Fibroblast of lung (primary cell): Measurements from ENCODE around the gene RTN4. TPM values are rescaled to one million over a fixed set of nuclear protein-coding genes. Genes with fewer than 3 reads are reported as not detected.

Source experiments
- DNase-seq, 2 donors: peaks; one replicate each; pipeline versions ENCODE4 v3.0.0 to v3.0.0-alpha.2; 2010; ENCODE audit warnings: low read depth in 2 of 2
- H2AFZ ChIP-seq: 2 replicates; pipeline ENCODE4 v1.5.1; 2012; ENCODE audit warnings: low read length, control low read depth, inconsistent platforms
- H3K27ac ChIP-seq: 2 replicates; pipeline ENCODE4 v1.5.1; 2011; ENCODE audit warnings: low read length, control low read depth; ENCODE audit not compliant: insufficient read depth
- H3K27me3 ChIP-seq: 2 replicates; pipeline ENCODE4 v1.5.1; 2011; ENCODE audit warnings: mild to moderate bottlenecking, low read length; ENCODE audit not compliant: control insufficient read depth, insufficient read depth
- H3K36me3 ChIP-seq: 2 replicates; pipeline ENCODE4 v1.5.1; 2011; ENCODE audit warnings: low read length; ENCODE audit not compliant: control insufficient read depth, insufficient read depth
- H3K4me1 ChIP-seq: 2 replicates; pipeline ENCODE4 v1.5.1; 2011; ENCODE audit warnings: low read length; ENCODE audit not compliant: control insufficient read depth, insufficient read depth; ENCODE audit errors: extremely low read depth
- H3K4me2 ChIP-seq: 2 replicates; pipeline ENCODE4 v1.5.1; 2011; ENCODE audit warnings: low read length, control low read depth; ENCODE audit not compliant: insufficient read depth; ENCODE audit errors: extremely low read depth
- H3K4me3 ChIP-seq, 4 experiments: fragments of 200-600 bp in 1 of 4; sonication (generic) in 1 of 4; replicated peaks in 1 of 4; 2 replicates each; pipeline ENCODE4 v1.5.1; 2011 to 2016; ENCODE audit warnings: low read length in 4 of 4, low read depth in 3 of 4, mild to moderate bottlenecking in 3 of 4, control low read depth in 2 of 4, inconsistent platforms in 1 of 4, mixed read lengths in 1 of 4; ENCODE audit not compliant: insufficient read depth in 1 of 4; ENCODE audit errors: control extremely low read depth in 1 of 4
- H3K79me2 ChIP-seq: 2 replicates; pipeline ENCODE4 v1.5.1; 2012; ENCODE audit warnings: mild to moderate bottlenecking, low read length, inconsistent platforms; ENCODE audit not compliant: control insufficient read depth, insufficient read depth
- H3K9ac ChIP-seq: 2 replicates; pipeline ENCODE4 v1.5.1; 2011; ENCODE audit warnings: mild to moderate bottlenecking, low read length, control low read depth; ENCODE audit not compliant: insufficient read depth
- H3K9me3 ChIP-seq: 2 replicates; pipeline ENCODE4 v1.5.1; 2012; ENCODE audit warnings: low read depth, low read length; ENCODE audit not compliant: control insufficient read depth, insufficient read depth
- H4K20me1 ChIP-seq: 2 replicates; pipeline ENCODE4 v1.5.1; 2011; ENCODE audit warnings: low read length; ENCODE audit not compliant: control insufficient read depth, insufficient read depth; ENCODE audit errors: extremely low read depth
- EZH2 ChIP-seq: IDR thresholded peaks from 2 replicates; pipeline ENCODE4 v1.5.1; 2012; ENCODE audit warnings: low read length, control low read depth, mild to moderate bottlenecking; ENCODE audit errors: missing control alignments
- polyA plus RNA-seq, 2 donors: library from polyadenylated mRNA; depleted of rRNA in 1 of 2; stranded (reverse) in 1 of 2; unstranded in 1 of 2; fragments of >200 nt; gene quantifications; 2 replicates each; pipeline ENCODE4 v1.2.1, GENCODE V29; 2011 to 2012; ENCODE audit warnings: missing spikeins in 1 of 2
- total RNA-seq: library from RNA; depleted of rRNA; stranded (reverse); fragments of >200 nt; gene quantifications from 2 replicates; pipeline ENCODE4 v1.2.1, GENCODE V29; 2014
- TF ChIP-seq, protein P1 (sequence below), 2 donors: IDR thresholded peaks in 1 of 2; conservative IDR thresholded peaks in 1 of 2; 1 replicate in 1 of 2; 2 replicates in 1 of 2; pipeline ENCODE4 v1.5.1; 2011 to 2012; ENCODE audit warnings: low read length in 2 of 2, control low read depth in 1 of 2, inconsistent platforms in 1 of 2, low read depth in 1 of 2, mild to moderate bottlenecking in 1 of 2

Gene RTN4
- total and polyA plus RNA-seq, 2 donors (not counting 1 experiment from before 2014, with no cell fraction given) = 560 to 1,326 TPM

DNA sequence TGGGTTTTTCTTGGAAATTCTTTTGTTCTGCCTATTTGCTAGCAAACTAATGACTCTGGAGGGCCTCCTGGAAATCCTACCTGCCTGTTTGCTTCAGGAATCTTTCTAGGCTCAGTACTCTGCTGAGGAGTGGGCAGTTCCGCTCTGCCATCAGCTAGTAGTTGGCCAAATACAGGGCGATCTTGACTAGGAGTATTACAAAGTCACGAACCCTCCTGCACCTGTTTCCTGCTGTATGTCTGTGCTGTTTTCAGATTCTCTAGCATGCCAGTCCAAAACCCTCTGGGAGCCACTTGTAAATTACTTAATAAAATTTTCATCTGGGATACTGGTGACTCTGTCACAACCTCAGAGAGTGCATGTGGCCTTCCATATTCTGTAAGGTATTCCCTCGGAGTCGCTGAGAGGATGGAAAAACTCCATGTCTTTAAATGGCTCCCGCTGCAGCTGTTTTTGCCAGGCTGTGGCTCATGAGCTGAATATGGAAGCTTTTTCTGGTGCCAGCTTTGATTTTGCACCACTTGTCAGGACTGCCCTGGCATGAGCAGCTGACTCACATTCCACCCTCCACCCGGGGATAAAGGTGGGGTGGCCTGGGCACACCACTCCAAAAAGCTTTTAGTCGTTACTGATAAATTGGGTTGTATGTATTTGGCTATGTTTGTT lies 123.0 kb downstream of the RTN4 start:
- no peak for DNase-seq
- no peak for TF ChIP-seq EZH2
- TF ChIP-seq, protein P1, sequence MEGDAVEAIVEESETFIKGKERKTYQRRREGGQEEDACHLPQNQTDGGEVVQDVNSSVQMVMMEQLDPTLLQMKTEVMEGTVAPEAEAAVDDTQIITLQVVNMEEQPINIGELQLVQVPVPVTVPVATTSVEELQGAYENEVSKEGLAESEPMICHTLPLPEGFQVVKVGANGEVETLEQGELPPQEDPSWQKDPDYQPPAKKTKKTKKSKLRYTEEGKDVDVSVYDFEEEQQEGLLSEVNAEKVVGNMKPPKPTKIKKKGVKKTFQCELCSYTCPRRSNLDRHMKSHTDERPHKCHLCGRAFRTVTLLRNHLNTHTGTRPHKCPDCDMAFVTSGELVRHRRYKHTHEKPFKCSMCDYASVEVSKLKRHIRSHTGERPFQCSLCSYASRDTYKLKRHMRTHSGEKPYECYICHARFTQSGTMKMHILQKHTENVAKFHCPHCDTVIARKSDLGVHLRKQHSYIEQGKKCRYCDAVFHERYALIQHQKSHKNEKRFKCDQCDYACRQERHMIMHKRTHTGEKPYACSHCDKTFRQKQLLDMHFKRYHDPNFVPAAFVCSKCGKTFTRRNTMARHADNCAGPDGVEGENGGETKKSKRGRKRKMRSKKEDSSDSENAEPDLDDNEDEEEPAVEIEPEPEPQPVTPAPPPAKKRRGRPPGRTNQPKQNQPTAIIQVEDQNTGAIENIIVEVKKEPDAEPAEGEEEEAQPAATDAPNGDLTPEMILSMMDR (conservative IDR thresholded peaks at IDR 0.05 in 1 of 2, IDR thresholded peaks at IDR 0.05 in 1 of 2; ENCODE audit: low read depth in 1 of 2, low read length in 2 of 2) = no peak
- H3K79me2 ChIP-seq = no peaks in the 10 kb centered on the region
- no peaks in the 10 kb centered on the region for H3K9me3 ChIP-seq
- no peak overlapping the region for H3K27ac ChIP-seq
- no peak overlapping the region for H2AFZ ChIP-seq
- no peaks in the 10 kb centered on the region for H4K20me1 ChIP-seq
- no peak overlapping the region for H3K4me2 ChIP-seq
- H3K4me3 ChIP-seq = no peak overlapping the region
- H3K27me3 ChIP-seq = peaks cover 2% of the 10 kb centered on the region
- H3K4me1 ChIP-seq = no peaks in the 10 kb centered on the region
- no peaks in the 10 kb centered on the region for H3K36me3 ChIP-seq
- H3K9ac ChIP-seq = no peak overlapping the region

DNA sequence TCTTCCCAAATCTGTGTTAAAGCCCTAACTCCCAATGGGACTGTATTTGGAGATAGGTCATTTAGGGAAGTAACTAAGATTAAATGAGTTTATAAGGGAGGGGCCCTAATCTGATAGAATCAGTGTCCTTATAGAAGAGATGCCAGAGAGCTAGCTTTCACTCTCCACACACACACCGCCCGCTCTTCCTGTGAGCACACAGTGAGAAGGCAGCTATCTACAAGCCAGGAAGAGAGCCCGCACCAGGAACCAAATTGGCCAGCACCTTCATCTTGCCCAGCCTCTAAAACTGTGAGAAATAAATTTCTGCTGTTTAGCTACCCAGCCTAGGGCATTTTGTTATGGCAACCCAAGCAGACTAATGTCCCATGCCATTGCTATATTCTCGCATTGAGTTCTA lies 125.2 kb downstream of the RTN4 start:
- DNase-seq = no peak

DNA sequence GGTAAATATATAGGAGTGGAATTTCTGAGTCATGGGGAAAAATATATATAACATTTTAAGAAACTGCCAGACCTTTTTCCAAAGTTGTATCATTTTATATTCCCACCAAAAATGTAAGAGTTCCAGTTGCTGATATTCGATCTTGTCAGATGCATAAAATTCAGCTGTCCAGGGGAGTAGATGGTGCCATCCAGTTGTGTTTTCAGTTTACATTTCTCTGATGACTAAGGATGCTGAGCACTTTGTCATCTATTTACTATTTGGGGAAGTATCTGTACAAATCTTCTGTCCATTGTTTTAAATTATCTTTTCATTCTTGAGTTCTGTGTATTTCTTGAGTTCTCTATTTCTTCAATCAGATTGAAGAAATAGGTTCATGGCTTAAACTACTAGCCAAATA lies 126.1 kb downstream of the RTN4 start:
- H3K4me1 ChIP-seq = no peaks in the 10 kb centered on the region
- H3K9me3 ChIP-seq = no peaks in the 10 kb centered on the region
- no peak overlapping the region for H3K4me3 ChIP-seq
- H2AFZ ChIP-seq = no peak overlapping the region
- H3K79me2 ChIP-seq = no peaks in the 10 kb centered on the region
- no peaks in the 10 kb centered on the region for H4K20me1 ChIP-seq
- H3K9ac ChIP-seq = no peak overlapping the region
- no peak for DNase-seq
- H3K27ac ChIP-seq = no peak overlapping the region
- no peaks in the 10 kb centered on the region for H3K36me3 ChIP-seq
- H3K27me3 ChIP-seq = peaks cover 2% of the 10 kb centered on the region
- TF ChIP-seq, protein P1 (conservative IDR thresholded peaks at IDR 0.05 in 1 of 2, IDR thresholded peaks at IDR 0.05 in 1 of 2; ENCODE audit: low read depth in 1 of 2, low read length in 2 of 2) = no peak
- TF ChIP-seq EZH2 = no peak
- H3K4me2 ChIP-seq = no peak overlapping the region

More for the DNA sequence above, 125.2 kb downstream of the RTN4 start:
- TF ChIP-seq, protein P1 (conservative IDR thresholded peaks at IDR 0.05 in 1 of 2, IDR thresholded peaks at IDR 0.05 in 1 of 2; ENCODE audit: low read depth in 1 of 2, low read length in 2 of 2) = no peak
- TF ChIP-seq EZH2 = no peak
- Histone ChIP-seq H3K27ac (no peak overlapping the region), H2AFZ (no peak overlapping the region), H3K36me3 (no peaks in the 10 kb centered on the region), H3K27me3 (peaks cover 2% of the 10 kb centered on the region), H3K9me3 (no peaks in the 10 kb centered on the region), H3K4me3 (no peak overlapping the region), H3K4me1 (no peaks in the 10 kb centered on the region), H3K9ac (no peak overlapping the region), H3K79me2 (no peaks in the 10 kb centered on the region), H3K4me2 (no peak overlapping the region), H4K20me1 (no peaks in the 10 kb centered on the region)

Other genes starting within 250 kb of the RTN4 start
- gene CLHC1, start 181.8 kb upstream of the RTN4 start, total RNA-seq = 7.2 and 11.9 TPM in 2 replicates
- gene CLHC1, start 181.8 kb upstream of the RTN4 start, polyA plus RNA-seq = 2.5 and 6.5 TPM in 2 replicates
- 679 and 797 TPM in 2 replicates for gene RPS27A, start 182.2 kb upstream of the RTN4 start, total RNA-seq
- 1,824 and 2,117 TPM in 2 replicates for gene RPS27A, start 182.2 kb upstream of the RTN4 start, polyA plus RNA-seq
- 49.8 and 54.0 TPM in 2 replicates for gene MTIF2, start 218.8 kb upstream of the RTN4 start, total RNA-seq
- gene MTIF2, start 218.8 kb upstream of the RTN4 start, polyA plus RNA-seq = 22.8 and 24.5 TPM in 2 replicates